Parathyroid adenoma (tissue), 2 donors: ENCODE results near the gene CHST9.

Source experiments
- H2AFZ ChIP-seq: fragments of 300-600 bp; sonication (generic); one replicate; pipeline ENCODE4 v1.7.0; 2017; ENCODE audit warnings: antibody characterized with exemption, mild to moderate bottlenecking
- H3K27ac ChIP-seq: fragments of 300-600 bp; sonication (generic); one replicate; pipeline ENCODE4 v1.7.0; 2017
- H3K27me3 ChIP-seq: fragments of 300-600 bp; sonication (generic); one replicate; pipeline ENCODE4 v1.7.0; 2017; ENCODE audit warnings: low read length; ENCODE audit not compliant: control insufficient read depth, insufficient read depth
- H3K36me3 ChIP-seq: fragments of 300-600 bp; sonication (generic); one replicate; pipeline ENCODE4 v1.7.0; 2017; ENCODE audit warnings: low read length; ENCODE audit not compliant: control insufficient read depth, insufficient read depth
- H3K4me1 ChIP-seq: fragments of 300-600 bp; sonication (generic); one replicate; pipeline ENCODE4 v1.7.0; 2017; ENCODE audit warnings: control low read depth
- H3K4me2 ChIP-seq: fragments of 300-600 bp; sonication (generic); one replicate; pipeline ENCODE4 v1.7.0; 2017; ENCODE audit warnings: low read length
- H3K4me3 ChIP-seq: fragments of 300-600 bp; sonication (generic); one replicate; pipeline ENCODE4 v1.7.0; 2017; ENCODE audit warnings: low read depth, low read length
- H3K79me2 ChIP-seq: fragments of 300-600 bp; sonication (generic); one replicate; pipeline ENCODE4 v1.7.0; 2017; ENCODE audit warnings: control low read depth
- H3K9ac ChIP-seq: fragments of 300-600 bp; sonication (generic); one replicate; pipeline ENCODE4 v1.7.0; 2017; ENCODE audit warnings: mild to moderate bottlenecking
- H3K9me3 ChIP-seq: fragments of 300-600 bp; sonication (generic); one replicate; pipeline ENCODE4 v1.7.0; 2017; ENCODE audit warnings: low read length; ENCODE audit not compliant: control insufficient read depth
- TF ChIP-seq, protein P1 (sequence below): fragments of 300-600 bp; sonication (generic); IDR thresholded peaks from one replicate; pipeline ENCODE4 v1.7.0; 2017; ENCODE audit warnings: antibody characterized with exemption, mild to moderate bottlenecking
- donor health status: primary hyperparathyroidism.

CHST9 gene

DNA sequence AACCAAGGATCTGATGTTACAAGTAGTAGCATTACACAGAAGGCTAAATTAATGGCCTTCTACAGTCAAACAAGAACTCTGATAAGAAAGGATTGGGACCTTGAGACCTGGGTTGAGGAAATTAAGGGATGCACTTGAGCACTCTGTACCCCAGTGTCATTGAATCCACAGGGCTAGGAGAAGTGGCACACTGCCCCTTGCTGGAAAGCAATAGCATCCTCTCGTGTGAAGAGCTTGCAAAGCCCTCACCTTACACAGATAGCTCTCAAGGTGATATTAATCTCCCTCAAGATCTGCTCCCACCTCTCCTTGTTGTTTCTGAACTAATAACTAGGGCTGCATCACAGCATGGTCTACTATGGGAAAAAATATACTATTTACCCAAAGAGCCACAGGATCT, 26.5 kb upstream of the CHST9 start:
- Histone ChIP-seq H3K9ac (no peak overlapping the region), H3K36me3 (no peaks in the 10 kb centered on the region), H3K4me1 (no peaks in the 10 kb centered on the region), H3K79me2 (no peaks in the 10 kb centered on the region), H3K4me2 (no peak overlapping the region), H3K4me3 (no peak overlapping the region), H3K9me3 (no peaks in the 10 kb centered on the region), H3K27me3 (no peaks in the 10 kb centered on the region), H3K27ac (no peak overlapping the region), H2AFZ (no peak overlapping the region)
- TF ChIP-seq, protein P1, sequence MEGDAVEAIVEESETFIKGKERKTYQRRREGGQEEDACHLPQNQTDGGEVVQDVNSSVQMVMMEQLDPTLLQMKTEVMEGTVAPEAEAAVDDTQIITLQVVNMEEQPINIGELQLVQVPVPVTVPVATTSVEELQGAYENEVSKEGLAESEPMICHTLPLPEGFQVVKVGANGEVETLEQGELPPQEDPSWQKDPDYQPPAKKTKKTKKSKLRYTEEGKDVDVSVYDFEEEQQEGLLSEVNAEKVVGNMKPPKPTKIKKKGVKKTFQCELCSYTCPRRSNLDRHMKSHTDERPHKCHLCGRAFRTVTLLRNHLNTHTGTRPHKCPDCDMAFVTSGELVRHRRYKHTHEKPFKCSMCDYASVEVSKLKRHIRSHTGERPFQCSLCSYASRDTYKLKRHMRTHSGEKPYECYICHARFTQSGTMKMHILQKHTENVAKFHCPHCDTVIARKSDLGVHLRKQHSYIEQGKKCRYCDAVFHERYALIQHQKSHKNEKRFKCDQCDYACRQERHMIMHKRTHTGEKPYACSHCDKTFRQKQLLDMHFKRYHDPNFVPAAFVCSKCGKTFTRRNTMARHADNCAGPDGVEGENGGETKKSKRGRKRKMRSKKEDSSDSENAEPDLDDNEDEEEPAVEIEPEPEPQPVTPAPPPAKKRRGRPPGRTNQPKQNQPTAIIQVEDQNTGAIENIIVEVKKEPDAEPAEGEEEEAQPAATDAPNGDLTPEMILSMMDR = no peak

DNA sequence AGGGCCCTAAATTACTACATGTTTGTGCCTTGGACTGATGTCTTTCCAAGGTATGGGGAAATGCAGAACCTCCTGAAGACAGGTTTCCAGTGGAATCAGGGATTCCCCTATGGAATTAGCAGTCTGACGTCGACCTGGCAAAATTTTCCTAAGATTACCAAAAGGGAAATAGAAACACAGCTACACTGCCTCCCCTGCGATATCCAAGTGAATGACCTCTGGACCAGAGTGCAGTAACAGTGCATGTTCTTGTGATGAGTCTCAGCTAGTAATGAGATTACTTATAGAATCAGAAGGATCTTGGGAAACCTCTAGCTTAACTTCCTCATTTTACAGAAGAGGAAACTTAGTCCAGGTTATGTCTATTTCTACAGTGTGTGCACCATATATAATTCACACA, 21.3 kb upstream of the CHST9 start:
- no peaks in the 10 kb centered on the region for H3K4me1 ChIP-seq
- H3K9me3 ChIP-seq = no peaks in the 10 kb centered on the region
- TF ChIP-seq, protein P1 = no peak

DNA sequence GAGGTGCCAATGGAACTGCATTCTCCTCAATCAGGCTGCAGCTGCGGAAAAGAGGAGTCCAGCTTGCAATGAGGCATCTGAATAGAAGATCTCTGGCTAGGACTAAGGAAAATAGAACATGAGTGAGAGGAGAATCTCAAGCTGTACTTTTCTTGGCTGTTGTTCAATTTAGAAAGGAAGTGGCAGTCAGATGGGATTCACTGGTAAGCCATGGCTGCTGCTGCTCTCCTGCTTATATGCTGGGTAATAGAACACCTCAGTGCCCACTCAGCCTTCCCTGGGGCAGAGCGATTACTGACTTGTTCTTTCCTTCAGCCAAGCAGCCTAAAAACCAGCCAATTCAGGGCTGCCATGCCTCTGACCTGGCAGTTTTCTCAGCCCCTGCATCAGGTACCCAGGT, 17.6 kb upstream of the CHST9 start:
- Histone ChIP-seq H3K4me1 (no peaks in the 10 kb centered on the region), H3K9me3 (no peaks in the 10 kb centered on the region), H3K9ac (no peak overlapping the region), H3K79me2 (no peaks in the 10 kb centered on the region), H3K27me3 (no peaks in the 10 kb centered on the region), H3K4me2 (no peak overlapping the region), H3K27ac (no peak overlapping the region), H3K4me3 (no peak overlapping the region), H2AFZ (no peak overlapping the region), H3K36me3 (no peaks in the 10 kb centered on the region)
- TF ChIP-seq, protein P1 = no peak

More for the DNA sequence above, 21.3 kb upstream of the CHST9 start:
- no peaks in the 10 kb centered on the region for H3K36me3 ChIP-seq
- no peaks in the 10 kb centered on the region for H3K79me2 ChIP-seq
- no peaks in the 10 kb centered on the region for H3K27me3 ChIP-seq
- H2AFZ ChIP-seq = no peak overlapping the region
- no peak overlapping the region for H3K4me2 ChIP-seq
- H3K4me3 ChIP-seq = no peak overlapping the region
- no peak overlapping the region for H3K9ac ChIP-seq
- H3K27ac ChIP-seq = no peak overlapping the region

DNA sequence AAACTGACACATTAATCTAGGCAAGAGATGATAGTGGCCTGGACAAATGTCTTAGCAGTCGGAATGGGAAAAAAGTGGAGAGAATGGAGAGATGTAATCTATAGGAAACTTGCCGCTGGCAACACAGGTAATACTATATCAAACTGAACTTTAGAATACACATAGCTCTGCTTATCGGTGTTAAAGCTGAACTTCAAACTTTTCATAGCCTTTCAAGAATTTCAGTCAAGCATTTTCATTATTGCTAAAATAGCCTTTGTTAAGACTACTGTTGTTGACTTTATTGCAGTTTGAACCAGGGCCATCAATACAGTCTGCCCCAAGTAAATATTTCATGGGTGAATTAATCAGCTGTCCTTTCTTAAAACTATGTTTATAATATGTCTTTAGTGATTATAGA, 12.9 kb upstream of the CHST9 start:
- Histone ChIP-seq H3K9ac (no peak overlapping the region), H3K79me2 (no peaks in the 10 kb centered on the region), H2AFZ (no peak overlapping the region), H3K36me3 (no peaks in the 10 kb centered on the region), H3K4me2 (no peak overlapping the region), H3K4me3 (no peak overlapping the region), H3K4me1 (no peaks in the 10 kb centered on the region), H3K9me3 (no peaks in the 10 kb centered on the region), H3K27ac (no peak overlapping the region), H3K27me3 (no peaks in the 10 kb centered on the region)
- TF ChIP-seq, protein P1 = no peak

DNA sequence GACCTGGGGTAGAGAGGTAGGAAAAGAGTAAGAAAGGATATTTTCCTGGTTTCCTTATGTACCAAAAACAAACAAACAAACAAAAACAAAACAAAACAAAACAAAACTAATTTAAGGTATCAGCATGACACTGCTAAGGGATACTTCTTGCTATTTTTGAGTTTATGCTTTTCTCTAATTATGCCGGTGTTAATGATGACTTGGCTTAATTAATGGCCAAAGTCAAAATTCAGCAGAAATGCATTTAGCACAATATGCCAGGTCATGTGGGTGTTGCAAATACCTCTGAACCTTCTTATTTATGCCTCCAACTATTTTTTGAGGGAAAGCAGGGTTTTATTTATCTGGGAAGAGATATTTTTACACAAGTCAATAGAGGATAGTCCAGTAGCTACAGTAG, 3.2 kb upstream of the CHST9 start:
- Histone ChIP-seq H3K9ac (no peak overlapping the region), H3K36me3 (no peaks in the 10 kb centered on the region), H3K27ac (no peak overlapping the region), H3K27me3 (no peaks in the 10 kb centered on the region), H2AFZ (no peak overlapping the region), H3K4me3 (no peak overlapping the region), H3K4me1 (no peaks in the 10 kb centered on the region), H3K4me2 (no peak overlapping the region), H3K9me3 (no peaks in the 10 kb centered on the region), H3K79me2 (no peaks in the 10 kb centered on the region)
- TF ChIP-seq, protein P1 = no peak
